K562 (cell line): ENCODE data around the gene SEC14L2. TPM values are rescaled to one million over a fixed set of nuclear protein-coding genes. Genes with fewer than 3 reads are reported as not detected.

ENCODE experiments used
- ARNT ChIP-seq, 2 experiments: fragments of 450-650 bp; IDR thresholded peaks; 2 replicates each; pipeline ENCODE4 v1.6.1; 2016; ENCODE audit warnings: mild to moderate bottlenecking in 1 of 2
- ATF7 ChIP-seq: fragments of 450-650 bp; IDR thresholded peaks from 2 replicates; pipeline ENCODE4 v1.7.1; 2014; ENCODE audit warnings: mild to moderate bottlenecking, moderate library complexity
- BRCA1 ChIP-seq, 2 experiments: fragments of 450-650 bp in 1 of 2; sonication (generic) in 1 of 2; formaldehyde crosslinking in 1 of 2; IDR thresholded peaks; 2 replicates each; pipeline versions ENCODE4 v1.5.0 to v1.6.1; 2017 to 2020; ENCODE audit warnings: mild to moderate bottlenecking in 1 of 2, missing genetic modification reagents in 1 of 2
- HCFC1 ChIP-seq: IDR thresholded peaks from 2 replicates; pipeline ENCODE4 v1.6.1; 2012; ENCODE audit warnings: low read depth, low read length, improper control_type of control experiment
- HIVEP1 ChIP-seq: fragments of 250-450 bp; sonication (Bioruptor Pico); IDR thresholded peaks from 2 replicates; pipeline ENCODE4 v1.4.0; 2020; ENCODE audit warnings: mild to moderate bottlenecking
- MAFF ChIP-seq: IDR thresholded peaks from 2 replicates; pipeline ENCODE4 v1.6.1; 2012; ENCODE audit warnings: low read length, improper control_type of control experiment
- MBD2 ChIP-seq: sonication (generic); IDR thresholded peaks from 2 replicates; pipeline ENCODE4 v1.6.1; 2016; ENCODE audit warnings: low read depth, borderline replicate concordance
- MEF2A ChIP-seq: IDR thresholded peaks from 2 replicates; pipeline ENCODE4 v1.6.1; 2011; ENCODE audit warnings: low read depth, mild to moderate bottlenecking, low read length, moderate library complexity; ENCODE audit not compliant: control insufficient read depth
- NFRKB ChIP-seq: fragments of 450-650 bp; IDR thresholded peaks from 2 replicates; pipeline ENCODE4 v1.6.1; 2016; ENCODE audit warnings: low read depth
- ZNF584 ChIP-seq: fragments of 200-800 bp; sonication (Bioruptor generic); IDR thresholded peaks from 2 replicates; pipeline ENCODE4 v1.6.1; 2016; ENCODE audit warnings: low read depth, mild to moderate bottlenecking, missing genetic modification characterization, missing compliant biosample characterization
- polyA plus RNA-seq, 8 experiments: library from polyadenylated mRNA; depleted of rRNA in 4 of 8; stranded (reverse) in 5 of 8; unstranded in 3 of 8; fragments of >200 nt; fragmentation: Nextera tagmentation in 2 of 8; fragmentation: Illumina TruSeq in 1 of 8; extraction: Ambion mirVana in 2 of 8; extraction: Trizol in 1 of 8; gene quantifications; 2 replicates each; pipeline versions ENCODE4 v1.2.1 to v1.2.3, GENCODE V29; 2011 to 2014; ENCODE audit warnings: inconsistent platforms in 1 of 8, missing spikeins in 1 of 8
- total RNA-seq, 7 experiments: library from RNA; depleted of rRNA in 6 of 7; stranded (reverse); fragments of >200 nt in 6 of 7; fragmentation: Illumina TruSeq in 2 of 7; extraction: Trizol in 2 of 7; gene quantifications; 2 replicates each; pipeline versions ENCODE4 v1.2.1 to v1.2.3, GENCODE V29; 2011 to 2021; ENCODE audit warnings: low replicate concordance in 1 of 7
- TF ChIP-seq, protein P1 (sequence below): fragments of 450-650 bp; formaldehyde crosslinking; IDR thresholded peaks from 2 replicates; pipeline ENCODE4 v1.4.0; 2020; ENCODE audit warnings: mild to moderate bottlenecking, moderate library complexity
- TF ChIP-seq, protein P2 (sequence below): sonication (generic); formaldehyde crosslinking; IDR thresholded peaks from 2 replicates; pipeline ENCODE4 v1.8.1; 2023; ENCODE audit warnings: mild to moderate bottlenecking, missing genetic modification reagents
- TF ChIP-seq, protein P3 (sequence below): sonication (generic); formaldehyde crosslinking; IDR thresholded peaks from 2 replicates; pipeline ENCODE4 v1.8.1; 2023; ENCODE audit warnings: missing genetic modification reagents, mild to moderate bottlenecking, borderline replicate concordance
- TF ChIP-seq, protein P4 (sequence below), 3 experiments: IDR thresholded peaks in 2 of 3; conservative IDR thresholded peaks in 1 of 3; 2 replicates each; pipeline ENCODE4 v1.5.1; 2011 to 2012; ENCODE audit warnings: low read length in 3 of 3, mild to moderate bottlenecking in 3 of 3, control low read depth in 2 of 3, improper control_type of control experiment in 1 of 3, inconsistent platforms in 1 of 3, low read depth in 1 of 3, mixed read lengths in 1 of 3, moderate library complexity in 1 of 3; ENCODE audit not compliant: insufficient read depth in 2 of 3
- TF ChIP-seq, protein P5 (sequence below): fragments of 250-450 bp; sonication (Bioruptor Pico); IDR thresholded peaks from 2 replicates; pipeline ENCODE4 v1.8.0; 2021; ENCODE audit warnings: borderline replicate concordance, mild to moderate bottlenecking, moderate library complexity; ENCODE audit not compliant: poor library complexity, severe bottlenecking

SEC14L2 gene
- total and polyA plus RNA-seq, 9 of the 15 experiments (the other 6 are each of a cell fraction or from before 2014, with no cell fraction given), result 0.03 to 0.17 (median 0.10) TPM

DNA sequence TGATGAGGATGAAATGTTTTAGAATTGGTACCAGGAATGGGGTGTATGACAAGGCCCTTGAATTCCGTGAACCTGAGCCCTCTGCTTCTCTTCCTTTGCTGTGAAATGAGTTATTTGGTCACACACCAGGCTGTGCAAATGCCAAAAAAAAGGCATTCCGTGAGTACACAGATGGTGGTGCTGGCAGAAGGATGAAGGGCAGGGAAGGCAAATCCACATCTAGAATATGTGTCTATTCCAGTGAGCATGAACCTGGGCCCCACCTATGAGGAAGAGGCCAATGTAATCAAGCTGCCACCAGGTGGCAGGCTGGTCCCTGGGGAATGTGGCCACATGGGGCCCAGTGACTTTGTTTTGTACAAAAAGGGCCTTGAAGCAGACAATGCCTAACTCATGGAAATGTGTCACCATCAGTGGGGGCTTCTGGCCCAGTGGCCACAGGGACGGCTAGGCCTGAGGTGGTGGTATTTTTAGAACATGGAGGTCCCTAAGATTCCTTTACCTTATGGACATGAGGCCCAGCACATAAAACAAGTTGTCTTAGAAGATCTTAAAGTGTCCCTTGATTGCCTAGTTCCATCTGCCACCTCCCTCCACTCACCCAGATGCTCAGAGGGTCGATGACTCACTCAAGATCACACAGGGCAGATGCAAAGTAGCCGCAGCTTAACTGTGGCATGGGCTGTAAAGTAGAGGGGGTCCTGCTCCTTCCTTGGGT lies 5.7 kb upstream of the SEC14L2 start (continued):
- TF ChIP-seq, protein P1, sequence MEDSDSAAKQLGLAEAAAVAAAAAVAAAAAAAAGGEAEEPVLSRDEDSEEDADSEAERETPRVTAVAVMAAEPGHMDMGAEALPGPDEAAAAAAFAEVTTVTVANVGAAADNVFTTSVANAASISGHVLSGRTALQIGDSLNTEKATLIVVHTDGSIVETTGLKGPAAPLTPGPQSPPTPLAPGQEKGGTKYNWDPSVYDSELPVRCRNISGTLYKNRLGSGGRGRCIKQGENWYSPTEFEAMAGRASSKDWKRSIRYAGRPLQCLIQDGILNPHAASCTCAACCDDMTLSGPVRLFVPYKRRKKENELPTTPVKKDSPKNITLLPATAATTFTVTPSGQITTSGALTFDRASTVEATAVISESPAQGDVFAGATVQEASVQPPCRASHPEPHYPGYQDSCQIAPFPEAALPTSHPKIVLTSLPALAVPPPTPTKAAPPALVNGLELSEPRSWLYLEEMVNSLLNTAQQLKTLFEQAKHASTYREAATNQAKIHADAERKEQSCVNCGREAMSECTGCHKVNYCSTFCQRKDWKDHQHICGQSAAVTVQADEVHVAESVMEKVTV (CRISPR knock-in tag), result peak; percentile 71
- TF ChIP-seq HIVEP1 (CRISPR knock-in tag) (no peak), HCFC1 (no peak), BRCA1 (IDR thresholded peaks at IDR 0.05) (no peak), BRCA1 (CRISPR knock-in tag; IDR thresholded peaks at IDR 0.05) (no peak), NFRKB (no peak), ARNT (IDR thresholded peaks at IDR 0.05) (no peak), MAFF (no peak), ATF7 (peak; percentile 47), MBD2 (no peak), MEF2A (no peak), ZNF584 (CRISPR knock-in tag) (no peak)
- TF ChIP-seq, protein P2, sequence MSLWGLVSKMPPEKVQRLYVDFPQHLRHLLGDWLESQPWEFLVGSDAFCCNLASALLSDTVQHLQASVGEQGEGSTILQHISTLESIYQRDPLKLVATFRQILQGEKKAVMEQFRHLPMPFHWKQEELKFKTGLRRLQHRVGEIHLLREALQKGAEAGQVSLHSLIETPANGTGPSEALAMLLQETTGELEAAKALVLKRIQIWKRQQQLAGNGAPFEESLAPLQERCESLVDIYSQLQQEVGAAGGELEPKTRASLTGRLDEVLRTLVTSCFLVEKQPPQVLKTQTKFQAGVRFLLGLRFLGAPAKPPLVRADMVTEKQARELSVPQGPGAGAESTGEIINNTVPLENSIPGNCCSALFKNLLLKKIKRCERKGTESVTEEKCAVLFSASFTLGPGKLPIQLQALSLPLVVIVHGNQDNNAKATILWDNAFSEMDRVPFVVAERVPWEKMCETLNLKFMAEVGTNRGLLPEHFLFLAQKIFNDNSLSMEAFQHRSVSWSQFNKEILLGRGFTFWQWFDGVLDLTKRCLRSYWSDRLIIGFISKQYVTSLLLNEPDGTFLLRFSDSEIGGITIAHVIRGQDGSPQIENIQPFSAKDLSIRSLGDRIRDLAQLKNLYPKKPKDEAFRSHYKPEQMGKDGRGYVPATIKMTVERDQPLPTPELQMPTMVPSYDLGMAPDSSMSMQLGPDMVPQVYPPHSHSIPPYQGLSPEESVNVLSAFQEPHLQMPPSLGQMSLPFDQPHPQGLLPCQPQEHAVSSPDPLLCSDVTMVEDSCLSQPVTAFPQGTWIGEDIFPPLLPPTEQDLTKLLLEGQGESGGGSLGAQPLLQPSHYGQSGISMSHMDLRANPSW (CRISPR knock-in tag), result no peak
- TF ChIP-seq, protein P3, sequence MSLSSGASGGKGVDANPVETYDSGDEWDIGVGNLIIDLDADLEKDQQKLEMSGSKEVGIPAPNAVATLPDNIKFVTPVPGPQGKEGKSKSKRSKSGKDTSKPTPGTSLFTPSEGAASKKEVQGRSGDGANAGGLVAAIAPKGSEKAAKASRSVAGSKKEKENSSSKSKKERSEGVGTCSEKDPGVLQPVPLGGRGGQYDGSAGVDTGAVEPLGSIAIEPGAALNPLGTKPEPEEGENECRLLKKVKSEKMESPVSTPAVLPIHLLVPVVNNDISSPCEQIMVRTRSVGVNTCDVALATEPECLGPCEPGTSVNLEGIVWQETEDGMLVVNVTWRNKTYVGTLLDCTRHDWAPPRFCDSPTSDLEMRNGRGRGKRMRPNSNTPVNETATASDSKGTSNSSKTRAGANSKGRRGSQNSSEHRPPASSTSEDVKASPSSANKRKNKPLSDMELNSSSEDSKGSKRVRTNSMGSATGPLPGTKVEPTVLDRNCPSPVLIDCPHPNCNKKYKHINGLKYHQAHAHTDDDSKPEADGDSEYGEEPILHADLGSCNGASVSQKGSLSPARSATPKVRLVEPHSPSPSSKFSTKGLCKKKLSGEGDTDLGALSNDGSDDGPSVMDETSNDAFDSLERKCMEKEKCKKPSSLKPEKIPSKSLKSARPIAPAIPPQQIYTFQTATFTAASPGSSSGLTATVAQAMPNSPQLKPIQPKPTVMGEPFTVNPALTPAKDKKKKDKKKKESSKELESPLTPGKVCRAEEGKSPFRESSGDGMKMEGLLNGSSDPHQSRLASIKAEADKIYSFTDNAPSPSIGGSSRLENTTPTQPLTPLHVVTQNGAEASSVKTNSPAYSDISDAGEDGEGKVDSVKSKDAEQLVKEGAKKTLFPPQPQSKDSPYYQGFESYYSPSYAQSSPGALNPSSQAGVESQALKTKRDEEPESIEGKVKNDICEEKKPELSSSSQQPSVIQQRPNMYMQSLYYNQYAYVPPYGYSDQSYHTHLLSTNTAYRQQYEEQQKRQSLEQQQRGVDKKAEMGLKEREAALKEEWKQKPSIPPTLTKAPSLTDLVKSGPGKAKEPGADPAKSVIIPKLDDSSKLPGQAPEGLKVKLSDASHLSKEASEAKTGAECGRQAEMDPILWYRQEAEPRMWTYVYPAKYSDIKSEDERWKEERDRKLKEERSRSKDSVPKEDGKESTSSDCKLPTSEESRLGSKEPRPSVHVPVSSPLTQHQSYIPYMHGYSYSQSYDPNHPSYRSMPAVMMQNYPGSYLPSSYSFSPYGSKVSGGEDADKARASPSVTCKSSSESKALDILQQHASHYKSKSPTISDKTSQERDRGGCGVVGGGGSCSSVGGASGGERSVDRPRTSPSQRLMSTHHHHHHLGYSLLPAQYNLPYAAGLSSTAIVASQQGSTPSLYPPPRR (CRISPR knock-in tag), result no peak
- TF ChIP-seq, protein P4, sequence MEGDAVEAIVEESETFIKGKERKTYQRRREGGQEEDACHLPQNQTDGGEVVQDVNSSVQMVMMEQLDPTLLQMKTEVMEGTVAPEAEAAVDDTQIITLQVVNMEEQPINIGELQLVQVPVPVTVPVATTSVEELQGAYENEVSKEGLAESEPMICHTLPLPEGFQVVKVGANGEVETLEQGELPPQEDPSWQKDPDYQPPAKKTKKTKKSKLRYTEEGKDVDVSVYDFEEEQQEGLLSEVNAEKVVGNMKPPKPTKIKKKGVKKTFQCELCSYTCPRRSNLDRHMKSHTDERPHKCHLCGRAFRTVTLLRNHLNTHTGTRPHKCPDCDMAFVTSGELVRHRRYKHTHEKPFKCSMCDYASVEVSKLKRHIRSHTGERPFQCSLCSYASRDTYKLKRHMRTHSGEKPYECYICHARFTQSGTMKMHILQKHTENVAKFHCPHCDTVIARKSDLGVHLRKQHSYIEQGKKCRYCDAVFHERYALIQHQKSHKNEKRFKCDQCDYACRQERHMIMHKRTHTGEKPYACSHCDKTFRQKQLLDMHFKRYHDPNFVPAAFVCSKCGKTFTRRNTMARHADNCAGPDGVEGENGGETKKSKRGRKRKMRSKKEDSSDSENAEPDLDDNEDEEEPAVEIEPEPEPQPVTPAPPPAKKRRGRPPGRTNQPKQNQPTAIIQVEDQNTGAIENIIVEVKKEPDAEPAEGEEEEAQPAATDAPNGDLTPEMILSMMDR (IDR thresholded peaks at IDR 0.05 in 2 of 3, conservative IDR thresholded peaks at IDR 0.05 in 1 of 3; ENCODE audit: insufficient read depth in 2 of 3, low read depth in 1 of 3, low read length in 3 of 3), result peak; percentile 82 to 92 (median 85)
- TF ChIP-seq, protein P5, sequence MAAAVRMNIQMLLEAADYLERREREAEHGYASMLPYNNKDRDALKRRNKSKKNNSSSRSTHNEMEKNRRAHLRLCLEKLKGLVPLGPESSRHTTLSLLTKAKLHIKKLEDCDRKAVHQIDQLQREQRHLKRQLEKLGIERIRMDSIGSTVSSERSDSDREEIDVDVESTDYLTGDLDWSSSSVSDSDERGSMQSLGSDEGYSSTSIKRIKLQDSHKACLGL (CRISPR knock-in tag), result no peak
